Measurements from ENCODE around the gene ZBTB7A.

DNA sequence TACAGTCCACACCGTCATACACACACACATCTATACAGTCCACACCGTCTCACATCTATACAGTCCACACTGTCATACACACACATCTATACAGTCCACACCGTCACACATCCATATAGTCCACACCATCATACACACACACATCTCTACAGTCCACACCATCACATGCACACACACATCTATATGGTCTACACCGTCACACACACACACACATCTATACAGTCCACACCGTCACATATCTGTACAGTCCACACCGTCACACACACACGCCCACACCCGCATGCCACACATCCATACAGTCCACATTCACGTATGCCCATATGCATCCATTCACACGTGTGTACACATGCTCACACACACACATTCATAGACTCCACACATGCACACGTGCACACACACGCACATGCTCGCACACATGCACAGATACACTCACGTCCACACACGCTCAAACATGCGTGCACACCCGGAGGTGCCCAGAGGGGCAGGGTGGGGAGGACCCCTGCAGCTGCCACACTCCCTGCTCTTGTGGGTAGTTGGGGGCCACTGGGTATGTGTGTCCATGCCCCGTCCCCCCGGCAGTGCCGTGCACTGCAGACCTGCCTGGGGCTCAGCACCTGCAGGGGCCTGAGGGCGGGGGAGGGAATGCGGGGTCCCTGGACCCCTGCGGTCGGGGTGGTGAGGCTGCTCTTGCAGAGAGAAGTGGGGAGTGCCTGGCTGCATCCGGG is 30.0 kb downstream of the ZBTB7A start:
- no peak for TF ChIP-seq EZH2 (IDR thresholded peaks at IDR 0.05)
- TF ChIP-seq POLR2AphosphoS5 (IDR thresholded peaks at IDR 0.05; ENCODE audit: low read depth, low read length): no peak
- no peak for TF ChIP-seq POLR2A (IDR thresholded peaks at IDR 0.05; ENCODE audit: borderline replicate concordance, extremely low read depth, insufficient read depth, insufficient read length)
- no peak for TF ChIP-seq SIN3A (IDR thresholded peaks at IDR 0.05; ENCODE audit: low read depth)
- TF ChIP-seq ZFX (IDR thresholded peaks at IDR 0.05): no peak
- TF ChIP-seq, protein P1, sequence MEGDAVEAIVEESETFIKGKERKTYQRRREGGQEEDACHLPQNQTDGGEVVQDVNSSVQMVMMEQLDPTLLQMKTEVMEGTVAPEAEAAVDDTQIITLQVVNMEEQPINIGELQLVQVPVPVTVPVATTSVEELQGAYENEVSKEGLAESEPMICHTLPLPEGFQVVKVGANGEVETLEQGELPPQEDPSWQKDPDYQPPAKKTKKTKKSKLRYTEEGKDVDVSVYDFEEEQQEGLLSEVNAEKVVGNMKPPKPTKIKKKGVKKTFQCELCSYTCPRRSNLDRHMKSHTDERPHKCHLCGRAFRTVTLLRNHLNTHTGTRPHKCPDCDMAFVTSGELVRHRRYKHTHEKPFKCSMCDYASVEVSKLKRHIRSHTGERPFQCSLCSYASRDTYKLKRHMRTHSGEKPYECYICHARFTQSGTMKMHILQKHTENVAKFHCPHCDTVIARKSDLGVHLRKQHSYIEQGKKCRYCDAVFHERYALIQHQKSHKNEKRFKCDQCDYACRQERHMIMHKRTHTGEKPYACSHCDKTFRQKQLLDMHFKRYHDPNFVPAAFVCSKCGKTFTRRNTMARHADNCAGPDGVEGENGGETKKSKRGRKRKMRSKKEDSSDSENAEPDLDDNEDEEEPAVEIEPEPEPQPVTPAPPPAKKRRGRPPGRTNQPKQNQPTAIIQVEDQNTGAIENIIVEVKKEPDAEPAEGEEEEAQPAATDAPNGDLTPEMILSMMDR (IDR thresholded peaks at IDR 0.05 in 2 of 3, conservative IDR thresholded peaks at IDR 0.05 in 1 of 3; ENCODE audit: borderline replicate concordance in 1 of 3, insufficient read depth in 1 of 3, low read depth in 2 of 3, low read length in 2 of 3): no peak
